ENCODE measurements around the gene MRPS34. TPM values are rescaled to one million over a fixed set of nuclear protein-coding genes. Genes with fewer than 3 reads are reported as not detected.

The MRPS34 gene
- total RNA-seq, 2 experiments from 2014 or later: 175 to 193 TPM

GRCh38 chr16:1776672-1776955 is 3.7 kb upstream of the MRPS34 start:
- no peak overlapping the region for H3K27ac Mint-ChIP-seq
- no peak overlapping the region for H3K4me3 Mint-ChIP-seq
- ATAC-seq (no peak), DNase-seq (no peak)
- H3K27me3 Mint-ChIP-seq: no peaks in the 10 kb centered on the region
- peaks cover 17% of the 10 kb centered on the region for H3K4me1 Mint-ChIP-seq (ENCODE audit: low read depth)
- no peak for TF ChIP-seq CTCF (IDR thresholded peaks at IDR 0.05)
- ChIA-PET POLR2A (no interaction called here), CTCF (no interaction called here)
- peaks cover 9% of the 10 kb centered on the region for H3K36me3 Mint-ChIP-seq (ENCODE audit: low read depth)
- intact Hi-C loops (cut with micrococcal nuclease): no loop called here
- no peaks in the 10 kb centered on the region for H3K9me3 Mint-ChIP-seq

GRCh38 chr16:1775846-1776671 is 3.1 kb upstream of the MRPS34 start:
- H3K4me3 Mint-ChIP-seq: no peak overlapping the region
- POLR2A ChIA-PET: no interaction called here
- intact Hi-C loops (cut with micrococcal nuclease): no loop called here
- CTCF ChIA-PET: no interaction called here
- DNase-seq (no peak), ATAC-seq (no peak)
- H3K27ac Mint-ChIP-seq: no peak overlapping the region
- no peaks in the 10 kb centered on the region for H3K27me3 Mint-ChIP-seq
- no peaks in the 10 kb centered on the region for H3K9me3 Mint-ChIP-seq
- H3K36me3 Mint-ChIP-seq (ENCODE audit: low read depth): peaks cover 9% of the 10 kb centered on the region
- TF ChIP-seq CTCF (IDR thresholded peaks at IDR 0.05): no peak
- peaks cover 11% of the 10 kb centered on the region for H3K4me1 Mint-ChIP-seq (ENCODE audit: low read depth)

GRCh38 chr16:1775006-1775845 is 2.3 kb upstream of the MRPS34 start:
- Mint-ChIP-seq H3K4me3 (peak overlapping the region; percentile 27), H3K4me1 (ENCODE audit: low read depth) (peaks cover 12% of the 10 kb centered on the region), H3K27ac (no peak overlapping the region), H3K9me3 (no peaks in the 10 kb centered on the region), H3K36me3 (ENCODE audit: low read depth) (peaks cover 9% of the 10 kb centered on the region), H3K27me3 (no peaks in the 10 kb centered on the region)
- POLR2A ChIA-PET: interaction anchor here (1.3 to 2.2 kb wide), 3 partner anchors 8 to 185 kb away, joined by 3 to 7 read pairs (median 5); partner anchors contain the start of genes NUBP2 and SPSB3
- ATAC-seq (no peak), DNase-seq (no peak)
- intact Hi-C loops (cut with micrococcal nuclease): no loop called here
- no peak for TF ChIP-seq CTCF (IDR thresholded peaks at IDR 0.05)
- CTCF ChIA-PET: interaction anchor here (1.0 to 1.8 kb wide), 2 partner anchors 7 to 154 kb away, joined by 3 to 15 read pairs; partner anchors contain the start of genes NUBP2 and SPSB3

- ChIA-PET POLR2A (interaction anchor here (0.9 to 2.2 kb wide), 5 partner anchors 8 to 186 kb away, joined by 3 to 7 read pairs (median 4); partner anchors contain the start of genes NUBP2 and SPSB3), CTCF (interaction anchor here (0.8 to 1.8 kb wide), 3 partner anchors 8 to 155 kb away, joined by 3 to 15 read pairs (median 4); partner anchors contain the start of genes NUBP2 and SPSB3)
- no peak for TF ChIP-seq CTCF (IDR thresholded peaks at IDR 0.05)
- no peak for ATAC-seq
- no peak for DNase-seq
- Mint-ChIP-seq H3K36me3 (ENCODE audit: low read depth) (peaks cover 12% of the 10 kb centered on the region), H3K27ac (no peak overlapping the region), H3K4me3 (peak overlapping the region; percentile 100), H3K9me3 (no peaks in the 10 kb centered on the region), H3K27me3 (no peaks in the 10 kb centered on the region), H3K4me1 (ENCODE audit: low read depth) (peaks cover 14% of the 10 kb centered on the region)
- intact Hi-C loops (cut with micrococcal nuclease): no loop called here
Observed at GRCh38 chr16:1774448-1774780, 1.5 kb upstream of the MRPS34 start.

Measured in activated CD8-positive, alpha-beta T cell treated with anti-CD3 and anti-CD28 coated beads for 36 hours (primary cell).